Effector memory CD4-positive, alpha-beta T cell (primary cell): Measurements from ENCODE around the gene ARHGAP45.

Experiments used
- DNase-seq, 3 donors: peaks; one replicate each; pipeline ENCODE4 v3.0.0-alpha.2; 2020
- H3K27ac ChIP-seq: 2 replicates; pipeline ENCODE4 v1.7.0; 2013; ENCODE audit warnings: mild to moderate bottlenecking, low read length, moderate library complexity; ENCODE audit not compliant: insufficient read depth, poor library complexity, severe bottlenecking
- H3K27me3 ChIP-seq: replicated peaks from 2 replicates; pipeline ENCODE4 v1.7.0; 2013; ENCODE audit warnings: mild to moderate bottlenecking, low read length; ENCODE audit not compliant: insufficient read depth, control insufficient read depth, poor library complexity, severe bottlenecking
- H3K36me3 ChIP-seq: 2 replicates; pipeline ENCODE4 v1.7.0; 2013; ENCODE audit warnings: mild to moderate bottlenecking, low read length, moderate library complexity; ENCODE audit not compliant: control insufficient read depth, insufficient read depth
- H3K4me1 ChIP-seq: 2 replicates; pipeline ENCODE4 v1.7.0; 2013; ENCODE audit warnings: low read length, mild to moderate bottlenecking; ENCODE audit not compliant: control insufficient read depth, insufficient read depth, poor library complexity, severe bottlenecking
- H3K4me3 ChIP-seq: 2 replicates; pipeline ENCODE4 v1.7.0; 2013; ENCODE audit warnings: low read length, low read depth, mild to moderate bottlenecking; ENCODE audit not compliant: insufficient read depth, poor library complexity, severe bottlenecking
- H3K9me3 ChIP-seq: 2 replicates; pipeline ENCODE4 v1.7.0; 2013; ENCODE audit warnings: mild to moderate bottlenecking, low read length, moderate library complexity; ENCODE audit not compliant: control insufficient read depth

The ARHGAP45 gene

DNA sequence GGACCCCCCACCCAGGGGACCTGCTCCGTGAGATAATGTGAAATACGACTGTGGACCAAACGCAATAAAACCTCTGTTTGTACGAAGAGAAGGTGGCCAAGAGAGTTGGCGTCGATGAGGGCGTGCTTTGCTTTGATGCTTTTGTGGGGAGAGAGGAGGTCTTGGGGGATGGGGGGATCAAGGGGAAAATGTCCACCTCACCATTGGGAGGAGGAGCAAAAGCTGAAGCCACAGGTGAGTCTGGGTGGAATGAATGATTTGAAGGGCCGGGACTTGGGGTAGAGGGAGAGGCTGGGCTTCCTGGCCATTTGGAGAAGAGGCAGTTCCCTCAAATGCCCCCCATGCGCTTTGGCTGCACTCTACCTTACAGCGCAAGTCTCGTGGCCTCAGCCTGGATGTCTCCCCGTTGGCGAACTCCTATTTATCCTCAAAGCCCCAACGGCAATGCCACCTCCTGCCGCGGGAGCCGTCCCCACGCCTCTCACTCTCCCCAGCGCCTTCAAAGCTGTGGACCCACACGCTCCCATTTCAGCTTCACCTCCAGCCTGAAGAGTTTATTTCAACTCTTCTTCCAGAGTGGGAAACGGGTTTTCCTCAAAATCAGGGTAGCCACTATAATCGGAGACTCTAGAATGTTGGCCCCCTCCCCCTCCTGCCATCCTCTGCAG lies 27.9 kb upstream of the ARHGAP45 start:
- Histone ChIP-seq H3K4me3 (peak overlapping the region; percentile 61), H3K9me3 (no peaks in the 10 kb centered on the region), H3K27me3 (no peaks in the 10 kb centered on the region), H3K36me3 (peaks cover 31% of the 10 kb centered on the region), H3K4me1 (peaks cover 40% of the 10 kb centered on the region), H3K27ac (peak overlapping the region; percentile 9)
- no peak for DNase-seq

DNA sequence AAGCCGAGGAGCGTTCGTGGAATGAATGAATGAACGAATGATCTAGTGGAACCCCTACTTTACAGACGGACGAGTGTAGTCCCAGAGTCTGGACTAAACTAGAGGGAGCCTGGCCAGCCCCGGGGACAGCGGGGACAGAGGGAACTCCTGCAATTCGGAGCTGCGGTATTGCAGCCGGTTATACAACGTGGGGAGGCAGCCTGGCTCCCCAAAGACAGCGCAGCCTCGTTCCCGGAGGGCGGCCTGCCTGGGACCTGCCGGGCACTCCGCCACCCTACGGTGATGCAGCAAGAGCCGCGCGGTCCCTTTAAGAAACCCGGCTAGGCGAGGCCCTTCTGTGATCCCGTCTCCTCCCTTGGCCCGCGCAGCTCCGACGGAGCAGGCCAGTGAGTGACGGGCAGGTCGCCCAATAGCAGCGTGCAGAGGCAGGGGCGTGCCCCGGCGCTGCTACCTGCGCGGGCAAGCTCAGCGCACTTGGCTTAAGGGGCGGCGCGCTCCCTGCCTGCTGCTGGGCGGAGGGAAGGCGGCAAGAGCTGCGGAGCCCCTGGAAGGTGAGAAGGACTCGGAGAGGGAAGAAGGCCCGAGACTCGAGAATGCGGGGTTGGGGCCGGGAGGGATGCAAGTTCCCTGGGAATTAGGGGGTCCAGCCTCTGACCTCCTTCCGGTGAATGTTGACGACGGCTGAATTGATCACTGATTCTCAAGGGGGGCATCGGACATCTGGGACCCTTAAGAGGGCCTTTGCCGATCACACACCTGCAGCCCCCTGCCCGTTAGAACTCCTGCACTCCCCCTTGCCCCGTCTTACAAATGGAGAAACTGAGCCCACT lies 27.1 kb upstream of the ARHGAP45 start, which contains the start of gene ABCA7:
ABCA7 (plus strand) TSS at position 462 of the 830 bp plus-strand sequence. CDS start 1,255 bp downstream, outside the sequence.
- Histone ChIP-seq H3K36me3 (peaks cover 35% of the 10 kb centered on the region), H3K9me3 (no peaks in the 10 kb centered on the region), H3K4me3 (peak within 1 kb of the TSS; percentile 61), H3K27ac (peak within 1 kb of the TSS; percentile 71), H3K4me1 (peaks cover 40% of the 10 kb centered on the region), H3K27me3 (no peaks in the 10 kb centered on the region)
- peak; percentile 97 to 99 (median 99) for DNase-seq

DNA sequence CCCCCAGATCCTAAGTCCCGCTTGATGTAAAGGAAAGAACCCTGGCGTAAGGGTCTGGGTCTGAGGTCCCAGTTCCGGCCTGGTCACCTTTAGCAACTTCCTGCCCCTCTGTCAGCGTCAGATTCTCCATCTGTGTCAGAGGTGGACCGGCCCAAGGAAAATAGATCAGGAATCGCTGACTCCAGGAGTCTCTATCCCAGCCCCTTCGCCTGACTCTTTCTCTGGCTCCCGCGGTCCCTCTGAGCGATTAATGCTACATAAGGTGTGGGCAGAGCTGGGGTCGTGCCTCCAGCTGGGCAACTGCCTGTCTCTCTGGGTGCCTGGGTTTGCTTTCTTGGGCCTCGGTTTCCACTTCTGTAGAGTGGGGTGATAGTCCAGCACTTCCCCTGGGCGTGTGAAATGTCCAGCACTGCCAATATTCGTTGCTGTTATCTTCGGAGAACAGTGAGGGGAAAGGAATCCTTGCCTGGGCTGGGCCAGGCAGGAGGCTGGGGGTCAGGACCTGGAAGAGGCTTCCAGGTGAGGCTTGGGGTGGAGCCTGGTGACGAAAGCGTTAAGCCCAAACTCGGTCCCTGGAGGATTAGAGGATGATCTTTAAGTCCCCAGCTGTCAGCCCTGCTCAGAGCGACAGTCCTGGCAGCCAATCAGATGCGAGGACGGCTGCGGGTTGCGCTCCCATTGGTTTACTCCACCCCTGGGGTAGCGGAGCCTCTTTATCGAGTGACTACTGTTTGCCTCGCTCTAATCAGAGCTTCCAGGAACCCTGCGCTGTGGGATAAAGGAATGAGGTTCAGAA lies 26.3 kb upstream of the ARHGAP45 start:
- Histone ChIP-seq H3K9me3 (no peaks in the 10 kb centered on the region), H3K36me3 (peaks cover 37% of the 10 kb centered on the region), H3K27me3 (no peaks in the 10 kb centered on the region), H3K4me1 (peaks cover 40% of the 10 kb centered on the region), H3K27ac (peak overlapping the region; percentile 71), H3K4me3 (peak overlapping the region; percentile 61)
- peak; percentile 83 to 88 (median 88) for DNase-seq

DNA sequence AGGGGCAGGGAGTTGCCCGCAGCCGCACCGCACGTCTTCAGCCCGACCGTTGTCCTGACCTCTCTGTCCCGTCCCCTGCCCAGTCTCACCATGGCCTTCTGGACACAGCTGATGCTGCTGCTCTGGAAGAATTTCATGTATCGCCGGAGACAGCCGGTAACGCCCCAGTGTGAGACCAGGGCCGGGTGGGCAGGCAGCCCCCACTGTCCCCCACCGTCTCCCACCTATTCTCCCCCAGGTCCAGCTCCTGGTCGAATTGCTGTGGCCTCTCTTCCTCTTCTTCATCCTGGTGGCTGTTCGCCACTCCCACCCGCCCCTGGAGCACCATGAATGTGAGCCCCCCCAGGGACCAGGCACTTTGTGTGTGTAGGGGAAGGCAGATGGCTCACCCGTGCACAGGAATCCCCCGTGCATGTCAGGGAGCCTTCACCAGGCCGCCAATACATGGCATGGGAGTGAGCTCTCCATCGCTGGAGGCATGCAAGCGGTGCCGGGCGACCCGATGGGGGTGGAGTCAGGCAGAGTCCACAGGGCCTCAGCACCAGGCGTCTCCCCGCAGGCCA lies 25.6 kb upstream of the ARHGAP45 start:
- Histone ChIP-seq H3K4me3 (peak overlapping the region; percentile 61), H3K9me3 (no peaks in the 10 kb centered on the region), H3K4me1 (peaks cover 37% of the 10 kb centered on the region), H3K36me3 (peaks cover 35% of the 10 kb centered on the region), H3K27me3 (no peaks in the 10 kb centered on the region), H3K27ac (peak overlapping the region; percentile 71)
- no peak for DNase-seq

DNA sequence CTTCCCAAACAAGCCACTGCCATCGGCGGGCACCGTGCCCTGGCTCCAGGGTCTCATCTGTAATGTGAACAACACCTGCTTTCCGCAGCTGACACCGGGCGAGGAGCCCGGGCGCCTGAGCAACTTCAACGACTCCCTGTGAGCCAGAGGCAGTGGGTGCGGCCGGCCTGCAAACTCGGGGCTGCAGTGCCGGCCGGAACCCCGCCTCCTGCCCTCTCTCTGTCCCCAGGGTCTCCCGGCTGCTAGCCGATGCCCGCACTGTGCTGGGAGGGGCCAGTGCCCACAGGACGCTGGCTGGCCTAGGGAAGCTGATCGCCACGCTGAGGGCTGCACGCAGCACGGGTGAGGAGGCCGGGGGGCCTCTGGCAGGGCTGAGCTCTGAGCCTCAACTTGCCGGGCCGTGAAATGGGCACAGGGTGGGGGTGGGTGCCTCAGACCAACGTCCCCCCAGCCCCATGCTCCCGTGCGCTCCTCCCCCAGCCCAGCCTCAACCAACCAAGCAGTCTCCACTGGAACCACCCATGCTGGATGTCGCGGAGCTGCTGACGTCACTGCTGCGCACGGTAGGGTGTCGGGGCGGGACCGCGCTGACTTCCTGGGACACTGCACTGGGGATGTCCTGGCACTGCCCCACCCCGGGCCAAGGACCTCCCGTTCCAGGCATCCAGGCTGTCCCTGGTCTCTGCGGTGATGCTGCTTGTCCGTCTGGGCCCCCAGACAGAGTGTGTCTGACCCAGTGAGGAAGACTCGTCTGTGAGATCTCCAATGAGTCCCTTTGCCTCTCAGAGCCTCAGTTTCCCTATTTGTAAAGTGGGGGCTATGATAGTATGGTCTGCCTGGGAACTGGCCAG lies 24.9 kb upstream of the ARHGAP45 start:
- Histone ChIP-seq H3K4me3 (no peak overlapping the region), H3K4me1 (peaks cover 40% of the 10 kb centered on the region), H3K9me3 (no peaks in the 10 kb centered on the region), H3K36me3 (peaks cover 39% of the 10 kb centered on the region), H3K27me3 (no peaks in the 10 kb centered on the region), H3K27ac (no peak overlapping the region)
- DNase-seq = no peak

DNA sequence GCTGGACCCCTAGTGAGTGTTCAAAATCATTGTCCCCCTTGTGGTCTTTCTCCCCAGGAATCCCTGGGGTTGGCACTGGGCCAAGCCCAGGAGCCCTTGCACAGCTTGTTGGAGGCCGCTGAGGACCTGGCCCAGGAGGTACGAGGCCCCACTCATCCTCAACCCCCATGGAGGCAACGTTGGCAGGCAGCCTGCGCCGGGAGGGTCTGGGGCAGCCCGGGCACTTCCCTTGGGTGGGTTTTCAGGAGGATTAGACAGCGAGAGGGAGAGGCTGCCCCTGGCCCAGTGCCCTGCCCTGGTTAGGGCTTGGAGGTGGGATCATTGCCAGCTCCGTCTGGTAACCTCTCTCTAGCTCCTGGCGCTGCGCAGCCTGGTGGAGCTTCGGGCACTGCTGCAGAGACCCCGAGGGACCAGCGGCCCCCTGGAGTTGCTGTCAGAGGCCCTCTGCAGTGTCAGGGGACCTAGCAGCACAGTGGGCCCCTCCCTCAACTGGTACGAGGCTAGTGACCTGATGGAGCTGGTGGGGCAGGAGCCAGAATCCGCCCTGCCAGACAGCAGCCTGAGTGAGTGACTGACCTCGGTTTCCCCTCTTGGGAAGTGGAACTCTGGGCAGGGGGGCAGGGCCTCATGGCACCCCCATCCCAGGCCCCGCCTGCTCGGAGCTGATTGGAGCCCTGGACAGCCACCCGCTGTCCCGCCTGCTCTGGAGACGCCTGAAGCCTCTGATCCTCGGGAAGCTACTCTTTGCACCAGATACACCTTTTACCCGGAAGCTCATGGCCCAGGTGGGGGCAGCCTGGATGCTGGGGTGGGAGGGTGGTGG lies 24.1 kb upstream of the ARHGAP45 start:
- Histone ChIP-seq H3K4me3 (no peak overlapping the region), H3K27me3 (no peaks in the 10 kb centered on the region), H3K36me3 (peaks cover 41% of the 10 kb centered on the region), H3K9me3 (no peaks in the 10 kb centered on the region), H3K4me1 (peaks cover 35% of the 10 kb centered on the region), H3K27ac (no peak overlapping the region)
- no peak for DNase-seq

DNA sequence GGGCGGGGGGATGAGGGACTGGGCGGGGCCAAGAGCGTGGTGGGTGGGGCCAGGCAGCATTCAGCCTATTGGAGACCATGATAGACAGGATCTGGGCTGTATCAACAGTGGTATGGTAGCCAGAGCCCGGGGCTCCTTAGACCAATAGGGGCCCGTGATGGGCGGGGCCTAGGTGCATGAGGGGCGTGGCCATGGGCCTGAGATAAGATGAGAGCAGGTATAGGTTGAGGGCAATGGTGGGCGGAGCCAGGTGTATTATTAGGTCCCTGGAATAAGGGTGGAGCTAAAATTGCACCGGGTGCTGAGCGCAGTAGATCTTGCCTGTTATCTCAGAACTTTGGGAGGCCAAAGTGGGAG lies 21.7 kb upstream of the ARHGAP45 start:
- Histone ChIP-seq H3K4me3 (no peak overlapping the region), H3K9me3 (no peaks in the 10 kb centered on the region), H3K27ac (no peak overlapping the region), H3K4me1 (peaks cover 20% of the 10 kb centered on the region), H3K27me3 (no peaks in the 10 kb centered on the region), H3K36me3 (peaks cover 41% of the 10 kb centered on the region)
- DNase-seq = peak; percentile 63 to 76 (median 68)

DNA sequence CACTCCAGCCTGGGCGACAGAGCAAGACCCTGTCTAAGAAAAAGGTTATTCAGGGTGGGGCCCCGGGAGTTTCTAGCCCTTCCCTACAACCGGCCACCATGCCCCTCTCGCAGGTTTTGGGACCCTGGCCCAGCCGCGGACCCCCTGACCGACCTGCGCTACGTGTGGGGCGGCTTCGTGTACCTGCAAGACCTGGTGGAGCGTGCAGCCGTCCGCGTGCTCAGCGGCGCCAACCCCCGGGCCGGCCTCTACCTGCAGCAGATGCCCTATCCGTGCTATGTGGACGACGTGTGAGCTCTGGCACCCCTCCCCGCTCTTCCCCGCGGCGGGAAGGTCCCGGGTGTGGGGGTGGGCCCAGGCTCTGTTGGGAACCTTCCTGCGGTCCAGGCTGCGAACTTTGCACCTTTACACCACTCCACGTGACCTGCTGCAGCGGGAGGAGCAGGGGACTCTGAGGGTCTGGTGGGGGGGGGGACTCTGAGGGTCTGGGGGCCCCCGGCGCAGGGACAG lies 20.8 kb upstream of the ARHGAP45 start:
- no peak for DNase-seq
- H3K9me3 ChIP-seq = no peaks in the 10 kb centered on the region
- no peaks in the 10 kb centered on the region for H3K27me3 ChIP-seq
- H3K4me3 ChIP-seq = no peak overlapping the region
- H3K36me3 ChIP-seq = peaks cover 41% of the 10 kb centered on the region
- H3K4me1 ChIP-seq = peaks cover 12% of the 10 kb centered on the region
- no peak overlapping the region for H3K27ac ChIP-seq
